ENCODE data around the gene RAE1.

- TF ChIP-seq ZBTB43 (CRISPR knock-in tag; IDR thresholded peaks at IDR 0.05) (no peak), JAZF1 (CRISPR knock-in tag; IDR thresholded peaks at IDR 0.05) (no peak), CTCF (IDR thresholded peaks at IDR 0.05) (no peak), CBFB (CRISPR knock-in tag; IDR thresholded peaks at IDR 0.05; ENCODE audit: low read depth) (no peak), TCF7 (CRISPR knock-in tag; IDR thresholded peaks at IDR 0.05; ENCODE audit: low read depth) (no peak), SP1 (CRISPR knock-in tag; conservative IDR thresholded peaks at IDR 0.05) (no peak), ATF3 (CRISPR knock-in tag; conservative IDR thresholded peaks at IDR 0.05) (no peak), ZSCAN18 (CRISPR knock-in tag; IDR thresholded peaks at IDR 0.05) (no peak), HMGXB4 (CRISPR knock-in tag; IDR thresholded peaks at IDR 0.05) (no peak), ATF1 (CRISPR knock-in tag; IDR thresholded peaks at IDR 0.05) (no peak), USF2 (CRISPR knock-in tag; IDR thresholded peaks at IDR 0.05) (no peak), ZNF416 (CRISPR knock-in tag; IDR thresholded peaks at IDR 0.05) (no peak), ZNF263 (CRISPR knock-in tag; IDR thresholded peaks at IDR 0.05; ENCODE audit: low read depth) (no peak)
Measured at GRCh38 chr20:57312138-57312537, 38.9 kb upstream of the RAE1 start.

Measured in WTC11 (cell line).